ENCODE results near the gene GNG4.

- TF ChIP-seq CTCF (IDR thresholded peaks at IDR 0.05) (no peak), POLR2A (IDR thresholded peaks at IDR 0.05) (no peak), POLR2AphosphoS5 (IDR thresholded peaks at IDR 0.05) (no peak)
Observed at GRCh38 chr1:235515844-235516512, 133.6 kb downstream of the GNG4 start.

All from breast epithelium (tissue), 3 donors.